AG20443 (cell line): Measurements from ENCODE around the gene KCTD12.

ENCODE experiments used
- DNase-seq: peaks from one replicate; pipeline ENCODE4 v3.0.0; 2012; ENCODE audit warnings: low spot score, mixed read lengths

The KCTD12 gene

GRCh38 chr13:76853921-76854608 is 32.1 kb downstream of the KCTD12 start:
- DNase-seq, result no peak

- DNase-seq, result no peak
Observed at GRCh38 chr13:76853481-76853880, 32.7 kb downstream of the KCTD12 start.

- no peak for DNase-seq
Observed at GRCh38 chr13:76852986-76853385, 33.2 kb downstream of the KCTD12 start.

- DNase-seq, result no peak
Observed at GRCh38 chr13:76851961-76852360, 34.2 kb downstream of the KCTD12 start.

GRCh38 chr13:76849493-76849892 is 36.7 kb downstream of the KCTD12 start:
- DNase-seq, result no peak

- peak; percentile 48 for DNase-seq
Observed at GRCh38 chr13:76848596-76848995, 37.6 kb downstream of the KCTD12 start.

GRCh38 chr13:76846363-76846762 is 39.8 kb downstream of the KCTD12 start:
- DNase-seq, result peak; percentile 29

- no peak for DNase-seq
Observed at GRCh38 chr13:76845865-76846264, 40.3 kb downstream of the KCTD12 start.

- DNase-seq, result no peak
Observed at GRCh38 chr13:76845367-76845766, 40.8 kb downstream of the KCTD12 start.

GRCh38 chr13:76837801-76838200 is 48.4 kb downstream of the KCTD12 start:
- no peak for DNase-seq

GRCh38 chr13:76836311-76836710 is 49.9 kb downstream of the KCTD12 start:
- DNase-seq, result no peak

- no peak for DNase-seq
Observed at GRCh38 chr13:76833441-76833954, 52.7 kb downstream of the KCTD12 start.

- no peak for DNase-seq
Observed at GRCh38 chr13:76832258-76832988, 53.8 kb downstream of the KCTD12 start.

- DNase-seq, result no peak
Observed at GRCh38 chr13:76830805-76831204, 55.4 kb downstream of the KCTD12 start.
